Amniotic stem cell (primary cell): Measurements from ENCODE around the gene KLRF1.
A peak's percentile ranks its signal among the peaks of the same experiment; 100 is the strongest.

Experiments
- DNase-seq: peaks from one replicate; lab custom pipeline; 2025; lab: John Stamatoyannopoulos, UW

KLRF1 gene

GRCh38 chr12:9827209-9827888, at the start of gene KLRF1:
KLRF1 (plus strand) TSS chr12:9827481; CDS start chr12:9827545, 64 bp downstream.
- DNase-seq, result no peak

- DNase-seq, result no peak
These were observed 48.1 kb upstream of the KLRF1 start for GRCh38 chr12:9779209-9779608.

- DNase-seq, result no peak
These were observed 45.9 kb upstream of the KLRF1 start for GRCh38 chr12:9781360-9781759.

GRCh38 chr12:9782547-9783382, 44.5 kb upstream of the KLRF1 start:
- DNase-seq, result no peak

GRCh38 chr12:9784326-9784725, 43.0 kb upstream of the KLRF1 start:
- no peak for DNase-seq

- no peak for DNase-seq
These were observed 42.5 kb upstream of the KLRF1 start for GRCh38 chr12:9784816-9785215.

- no peak for DNase-seq
These were observed 40.3 kb upstream of the KLRF1 start for GRCh38 chr12:9786726-9787717.

- DNase-seq, result no peak
These were observed 34.9 kb upstream of the KLRF1 start for GRCh38 chr12:9792185-9792900.

- DNase-seq, result peak; percentile 6
These were observed 34.2 kb upstream of the KLRF1 start for GRCh38 chr12:9792961-9793617.

- DNase-seq, result no peak
These were observed 33.4 kb upstream of the KLRF1 start for GRCh38 chr12:9793779-9794395.

- no peak for DNase-seq
These were observed 32.7 kb upstream of the KLRF1 start for GRCh38 chr12:9794484-9795093.

GRCh38 chr12:9795945-9796344, 31.3 kb upstream of the KLRF1 start:
- no peak for DNase-seq

- DNase-seq, result no peak
These were observed 30.9 kb upstream of the KLRF1 start for GRCh38 chr12:9796346-9796745.

- DNase-seq, result no peak
These were observed 30.3 kb upstream of the KLRF1 start for GRCh38 chr12:9796971-9797370.

GRCh38 chr12:9797722-9798619, 29.3 kb upstream of the KLRF1 start:
- DNase-seq, result no peak

- no peak for DNase-seq
These were observed 27.3 kb upstream of the KLRF1 start for GRCh38 chr12:9799961-9800360.

- no peak for DNase-seq
These were observed 21.4 kb upstream of the KLRF1 start for GRCh38 chr12:9805883-9806282.

- DNase-seq, result no peak
These were observed 20.6 kb upstream of the KLRF1 start for GRCh38 chr12:9806714-9807113.

- no peak for DNase-seq
These were observed 18.8 kb upstream of the KLRF1 start for GRCh38 chr12:9808504-9808903.
